ENCODE data around the gene FARS2.
A peak's percentile ranks its signal among the peaks of the same experiment; 100 is the strongest.

The FARS2 gene

DNA sequence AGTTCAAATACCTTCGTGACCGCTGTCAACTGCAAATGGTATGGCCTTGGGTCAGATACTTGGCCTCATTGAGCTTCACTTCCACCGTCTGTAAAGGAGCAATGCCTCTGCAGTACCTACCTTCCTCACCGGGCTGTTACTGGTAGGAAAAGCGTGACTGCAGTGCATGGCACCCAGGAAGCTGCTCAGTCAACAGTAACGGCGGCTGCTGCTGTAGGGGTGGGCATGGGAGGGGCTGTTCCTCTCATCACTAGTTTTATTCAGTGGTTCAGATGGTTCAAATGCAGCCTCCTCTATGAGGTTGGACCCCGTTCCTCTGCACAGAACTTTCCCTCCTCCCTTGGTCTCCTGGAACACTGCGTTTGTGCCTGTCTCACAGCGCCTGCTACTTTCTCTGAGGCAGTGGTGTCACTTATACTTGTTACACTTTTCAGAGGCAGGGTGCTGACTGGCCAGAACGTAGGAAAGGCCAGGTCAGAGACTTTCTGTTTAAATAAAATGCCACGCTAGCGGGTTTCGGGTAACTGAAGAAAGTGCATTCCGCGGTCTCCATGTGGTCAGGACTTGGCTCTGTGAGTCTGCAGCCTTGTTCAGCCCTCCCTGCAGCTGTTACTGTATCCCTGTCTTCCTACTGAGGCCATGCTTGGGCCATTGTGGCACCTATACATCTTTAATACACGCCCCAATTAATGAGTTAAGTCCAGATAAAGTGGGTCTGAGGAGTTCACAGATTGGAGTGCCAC lies 465.8 kb downstream of the FARS2 start:
- Histone ChIP-seq H3K4me1 (ENCODE audit: control insufficient read depth, insufficient read depth, low read length) (peaks cover 14% of the 10 kb centered on the region), H3K9me3 (ENCODE audit: control insufficient read depth, low read length) (no peaks in the 10 kb centered on the region), H3K36me3 (ENCODE audit: control insufficient read depth, insufficient read depth, low read length, severe bottlenecking) (no peaks in the 10 kb centered on the region), H3K4me3 (ENCODE audit: low read length) (no peak overlapping the region), H3K27me3 (replicated peaks; ENCODE audit: control insufficient read depth, insufficient read depth, low read length) (no peaks in the 10 kb centered on the region), H3K9ac (ENCODE audit: low read length) (no peak overlapping the region)
- DNase-seq (ENCODE audit: low read depth), result no peak

- no peaks in the 10 kb centered on the region for H3K36me3 ChIP-seq (ENCODE audit: control insufficient read depth, insufficient read depth, low read length, severe bottlenecking)
- H3K4me1 ChIP-seq (ENCODE audit: control insufficient read depth, insufficient read depth, low read length), result peaks cover 14% of the 10 kb centered on the region
- H3K9ac ChIP-seq (ENCODE audit: low read length), result no peak overlapping the region
- no peak for DNase-seq (ENCODE audit: low read depth)
- no peaks in the 10 kb centered on the region for H3K9me3 ChIP-seq (ENCODE audit: control insufficient read depth, low read length)
- H3K27me3 ChIP-seq (replicated peaks; ENCODE audit: control insufficient read depth, insufficient read depth, low read length), result no peaks in the 10 kb centered on the region
- H3K4me3 ChIP-seq (ENCODE audit: low read length), result no peak overlapping the region
Observed at GRCh38 chr6:5728351-5729079, 467.2 kb downstream of the FARS2 start.

DNA sequence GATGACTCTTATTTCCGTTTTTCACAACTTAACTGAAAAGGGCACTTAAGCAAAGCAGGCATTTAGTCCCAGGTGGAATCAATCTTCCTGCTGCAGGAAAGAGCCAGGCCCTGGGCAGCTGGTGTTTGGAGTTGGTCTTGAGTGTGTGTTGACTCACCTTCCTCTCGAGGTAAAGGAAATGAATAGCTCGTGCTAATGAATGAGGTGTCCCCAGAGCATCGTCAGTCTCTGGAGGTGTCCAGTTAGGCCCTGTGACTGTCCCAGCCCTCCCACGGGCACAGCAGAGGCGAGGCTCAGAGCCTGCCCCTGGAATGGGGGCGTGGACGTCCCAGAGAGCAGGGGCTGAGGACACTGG lies 467.7 kb downstream of the FARS2 start:
- Histone ChIP-seq H3K9ac (ENCODE audit: low read length) (no peak overlapping the region), H3K4me3 (ENCODE audit: low read length) (no peak overlapping the region), H3K27me3 (replicated peaks; ENCODE audit: control insufficient read depth, insufficient read depth, low read length) (no peaks in the 10 kb centered on the region), H3K9me3 (ENCODE audit: control insufficient read depth, low read length) (no peaks in the 10 kb centered on the region), H3K4me1 (ENCODE audit: control insufficient read depth, insufficient read depth, low read length) (peaks cover 14% of the 10 kb centered on the region), H3K36me3 (ENCODE audit: control insufficient read depth, insufficient read depth, low read length, severe bottlenecking) (no peaks in the 10 kb centered on the region)
- DNase-seq (ENCODE audit: low read depth), result no peak

- H3K9me3 ChIP-seq (ENCODE audit: control insufficient read depth, low read length), result no peaks in the 10 kb centered on the region
- no peak overlapping the region for H3K9ac ChIP-seq (ENCODE audit: low read length)
- H3K27me3 ChIP-seq (replicated peaks; ENCODE audit: control insufficient read depth, insufficient read depth, low read length), result no peaks in the 10 kb centered on the region
- no peak for DNase-seq (ENCODE audit: low read depth)
- no peaks in the 10 kb centered on the region for H3K36me3 ChIP-seq (ENCODE audit: control insufficient read depth, insufficient read depth, low read length, severe bottlenecking)
- peaks cover 14% of the 10 kb centered on the region for H3K4me1 ChIP-seq (ENCODE audit: control insufficient read depth, insufficient read depth, low read length)
- H3K4me3 ChIP-seq (ENCODE audit: low read length), result no peak overlapping the region
Observed at GRCh38 chr6:5729813-5730517, 468.7 kb downstream of the FARS2 start.

DNA sequence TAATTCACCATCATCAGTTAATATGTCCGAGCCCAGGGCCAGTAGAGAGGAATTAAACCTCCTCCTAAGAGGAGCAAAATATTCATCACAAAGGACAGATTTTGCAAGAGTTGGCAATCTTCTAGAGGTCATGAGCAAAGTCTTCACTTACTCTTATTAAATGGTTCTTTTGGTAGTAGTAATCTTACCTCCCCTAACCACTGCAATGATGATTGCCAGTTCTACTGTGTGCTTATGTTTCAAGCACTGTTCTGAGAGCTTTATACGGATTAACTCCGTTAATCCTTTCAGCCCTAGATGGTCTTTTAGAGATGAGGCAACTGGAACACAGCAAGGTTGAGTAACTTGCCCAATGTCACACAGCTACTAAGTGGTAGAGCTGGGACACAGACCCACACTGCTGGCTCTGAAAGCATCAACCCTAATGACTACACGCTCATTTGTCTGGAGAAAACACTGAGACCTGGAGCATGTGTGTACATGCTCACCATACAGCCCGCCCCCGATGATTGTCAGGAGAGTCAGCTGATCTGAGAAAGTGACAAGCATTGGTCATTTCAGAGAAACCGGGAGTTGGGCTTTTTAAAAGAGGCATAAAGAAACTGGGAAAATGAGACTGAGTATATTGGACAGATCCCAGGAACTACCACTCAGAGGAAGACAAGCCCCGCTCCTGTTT lies 469.4 kb downstream of the FARS2 start:
- Histone ChIP-seq H3K4me3 (ENCODE audit: low read length) (no peak overlapping the region), H3K4me1 (ENCODE audit: control insufficient read depth, insufficient read depth, low read length) (peaks cover 14% of the 10 kb centered on the region), H3K9me3 (ENCODE audit: control insufficient read depth, low read length) (no peaks in the 10 kb centered on the region), H3K9ac (ENCODE audit: low read length) (no peak overlapping the region), H3K36me3 (ENCODE audit: control insufficient read depth, insufficient read depth, low read length, severe bottlenecking) (no peaks in the 10 kb centered on the region), H3K27me3 (replicated peaks; ENCODE audit: control insufficient read depth, insufficient read depth, low read length) (no peaks in the 10 kb centered on the region)
- peak; percentile 19 for DNase-seq (ENCODE audit: low read depth)

DNA sequence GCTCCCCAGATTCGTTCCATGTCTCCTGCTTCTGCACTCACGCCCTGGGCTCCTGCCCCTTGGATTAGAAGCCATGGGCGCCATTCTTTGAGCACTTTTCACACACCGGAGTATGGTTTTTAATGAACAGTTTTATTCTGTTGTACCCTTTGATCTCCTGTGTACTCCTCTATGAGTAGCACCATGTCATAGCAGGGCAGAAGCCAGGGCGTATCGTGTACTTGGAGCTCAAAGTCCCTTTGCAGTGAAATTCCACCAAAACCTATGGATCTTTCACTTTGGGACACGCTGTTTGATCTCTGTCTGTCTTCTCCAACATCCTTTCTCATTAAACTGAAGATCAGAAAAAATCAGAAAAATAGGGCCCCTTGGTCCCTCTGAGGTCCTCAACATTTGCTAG lies 470.1 kb downstream of the FARS2 start:
- peaks cover 14% of the 10 kb centered on the region for H3K4me1 ChIP-seq (ENCODE audit: control insufficient read depth, insufficient read depth, low read length)
- no peak overlapping the region for H3K4me3 ChIP-seq (ENCODE audit: low read length)
- no peaks in the 10 kb centered on the region for H3K9me3 ChIP-seq (ENCODE audit: control insufficient read depth, low read length)
- H3K9ac ChIP-seq (ENCODE audit: low read length), result no peak overlapping the region
- DNase-seq (ENCODE audit: low read depth), result no peak
- no peaks in the 10 kb centered on the region for H3K27me3 ChIP-seq (replicated peaks; ENCODE audit: control insufficient read depth, insufficient read depth, low read length)
- no peaks in the 10 kb centered on the region for H3K36me3 ChIP-seq (ENCODE audit: control insufficient read depth, insufficient read depth, low read length, severe bottlenecking)

- Histone ChIP-seq H3K36me3 (ENCODE audit: control insufficient read depth, insufficient read depth, low read length, severe bottlenecking) (no peaks in the 10 kb centered on the region), H3K9ac (ENCODE audit: low read length) (no peak overlapping the region), H3K4me1 (ENCODE audit: control insufficient read depth, insufficient read depth, low read length) (peaks cover 14% of the 10 kb centered on the region), H3K27me3 (replicated peaks; ENCODE audit: control insufficient read depth, insufficient read depth, low read length) (no peaks in the 10 kb centered on the region), H3K4me3 (ENCODE audit: low read length) (no peak overlapping the region), H3K9me3 (ENCODE audit: control insufficient read depth, low read length) (no peaks in the 10 kb centered on the region)
- no peak for DNase-seq (ENCODE audit: low read depth)
Observed at GRCh38 chr6:5732496-5732895, 471.2 kb downstream of the FARS2 start.

- no peaks in the 10 kb centered on the region for H3K36me3 ChIP-seq (ENCODE audit: control insufficient read depth, insufficient read depth, low read length, severe bottlenecking)
- H3K9ac ChIP-seq (ENCODE audit: low read length), result no peak overlapping the region
- H3K27me3 ChIP-seq (replicated peaks; ENCODE audit: control insufficient read depth, insufficient read depth, low read length), result no peaks in the 10 kb centered on the region
- no peak for DNase-seq (ENCODE audit: low read depth)
- no peaks in the 10 kb centered on the region for H3K9me3 ChIP-seq (ENCODE audit: control insufficient read depth, low read length)
- no peaks in the 10 kb centered on the region for H3K4me1 ChIP-seq (ENCODE audit: control insufficient read depth, insufficient read depth, low read length)
- no peak overlapping the region for H3K4me3 ChIP-seq (ENCODE audit: low read length)
Observed at GRCh38 chr6:5736016-5736738, 474.9 kb downstream of the FARS2 start.

DNA sequence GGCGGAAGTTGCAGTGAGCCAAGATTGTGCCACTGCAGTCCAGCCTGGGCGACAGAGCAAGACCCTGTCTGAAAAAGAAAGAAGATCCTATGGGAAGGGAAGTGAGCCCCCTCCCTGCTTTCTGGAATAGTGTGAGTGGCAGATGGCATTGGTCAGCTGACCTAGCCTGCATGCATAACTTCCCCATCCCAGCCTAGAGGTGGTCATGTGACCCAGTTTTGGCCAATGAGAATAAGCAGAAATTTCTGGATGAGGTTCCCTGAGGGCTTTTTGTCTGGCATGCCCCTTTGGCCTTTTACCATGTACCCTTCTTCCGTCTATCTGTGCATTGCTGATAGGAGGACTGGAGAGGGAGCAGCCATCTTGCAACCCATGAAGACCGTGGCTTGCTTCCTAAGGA lies 476.1 kb downstream of the FARS2 start:
- H3K36me3 ChIP-seq (ENCODE audit: control insufficient read depth, insufficient read depth, low read length, severe bottlenecking), result no peaks in the 10 kb centered on the region
- H3K27me3 ChIP-seq (replicated peaks; ENCODE audit: control insufficient read depth, insufficient read depth, low read length), result no peaks in the 10 kb centered on the region
- no peaks in the 10 kb centered on the region for H3K4me1 ChIP-seq (ENCODE audit: control insufficient read depth, insufficient read depth, low read length)
- H3K4me3 ChIP-seq (ENCODE audit: low read length), result no peak overlapping the region
- DNase-seq (ENCODE audit: low read depth), result no peak
- H3K9me3 ChIP-seq (ENCODE audit: control insufficient read depth, low read length), result no peaks in the 10 kb centered on the region
- no peak overlapping the region for H3K9ac ChIP-seq (ENCODE audit: low read length)

GRCh38 chr6:5738211-5738610 lies 476.9 kb downstream of the FARS2 start:
- Histone ChIP-seq H3K4me3 (ENCODE audit: low read length) (no peak overlapping the region), H3K27me3 (replicated peaks; ENCODE audit: control insufficient read depth, insufficient read depth, low read length) (no peaks in the 10 kb centered on the region), H3K9ac (ENCODE audit: low read length) (no peak overlapping the region), H3K4me1 (ENCODE audit: control insufficient read depth, insufficient read depth, low read length) (no peaks in the 10 kb centered on the region), H3K36me3 (ENCODE audit: control insufficient read depth, insufficient read depth, low read length, severe bottlenecking) (no peaks in the 10 kb centered on the region), H3K9me3 (ENCODE audit: control insufficient read depth, low read length) (no peaks in the 10 kb centered on the region)
- DNase-seq (ENCODE audit: low read depth), result no peak
